Effector memory CD4-positive, alpha-beta T cell (primary cell): Measurements from ENCODE around the gene DECR2.
"Not testable (repeated sequence)": the region's sequence is repeated elsewhere in the genome, so short reads cannot be mapped to it uniquely, and the experiment has no call there.

ENCODE experiments used
- DNase-seq, 3 donors: peaks; one replicate each; pipeline ENCODE4 v3.0.0-alpha.2; 2020
- H3K27ac ChIP-seq: 2 replicates; pipeline ENCODE4 v1.7.0; 2013; ENCODE audit warnings: mild to moderate bottlenecking, low read length, moderate library complexity; ENCODE audit not compliant: insufficient read depth, poor library complexity, severe bottlenecking
- H3K27me3 ChIP-seq: replicated peaks from 2 replicates; pipeline ENCODE4 v1.7.0; 2013; ENCODE audit warnings: mild to moderate bottlenecking, low read length; ENCODE audit not compliant: insufficient read depth, control insufficient read depth, poor library complexity, severe bottlenecking
- H3K36me3 ChIP-seq: 2 replicates; pipeline ENCODE4 v1.7.0; 2013; ENCODE audit warnings: mild to moderate bottlenecking, low read length, moderate library complexity; ENCODE audit not compliant: control insufficient read depth, insufficient read depth
- H3K4me1 ChIP-seq: 2 replicates; pipeline ENCODE4 v1.7.0; 2013; ENCODE audit warnings: low read length, mild to moderate bottlenecking; ENCODE audit not compliant: control insufficient read depth, insufficient read depth, poor library complexity, severe bottlenecking
- H3K4me3 ChIP-seq: 2 replicates; pipeline ENCODE4 v1.7.0; 2013; ENCODE audit warnings: low read length, low read depth, mild to moderate bottlenecking; ENCODE audit not compliant: insufficient read depth, poor library complexity, severe bottlenecking
- H3K9me3 ChIP-seq: 2 replicates; pipeline ENCODE4 v1.7.0; 2013; ENCODE audit warnings: mild to moderate bottlenecking, low read length, moderate library complexity; ENCODE audit not compliant: control insufficient read depth

DECR2 gene

GRCh38 chr16:373848-374615 lies 27.7 kb upstream of the DECR2 start:
- no peaks in the 10 kb centered on the region for H3K9me3 ChIP-seq
- peaks cover 19% of the 10 kb centered on the region for H3K4me1 ChIP-seq
- H3K4me3 ChIP-seq, result no peak overlapping the region
- no peaks in the 10 kb centered on the region for H3K27me3 ChIP-seq
- DNase-seq, result no peak
- no peak overlapping the region for H3K27ac ChIP-seq
- H3K36me3 ChIP-seq, result peaks cover 45% of the 10 kb centered on the region

GRCh38 chr16:374616-374926 lies 27.1 kb upstream of the DECR2 start:
- H3K36me3 ChIP-seq, result peaks cover 45% of the 10 kb centered on the region
- H3K4me1 ChIP-seq, result peaks cover 19% of the 10 kb centered on the region
- H3K4me3 ChIP-seq, result no peak overlapping the region
- DNase-seq, result no peak
- H3K27ac ChIP-seq, result no peak overlapping the region
- H3K9me3 ChIP-seq, result no peaks in the 10 kb centered on the region
- no peaks in the 10 kb centered on the region for H3K27me3 ChIP-seq

GRCh38 chr16:375212-375611 lies 26.5 kb upstream of the DECR2 start:
- DNase-seq, result no peak
- Histone ChIP-seq H3K36me3 (peaks cover 45% of the 10 kb centered on the region), H3K27ac (no peak overlapping the region), H3K27me3 (no peaks in the 10 kb centered on the region), H3K4me3 (no peak overlapping the region), H3K9me3 (no peaks in the 10 kb centered on the region), H3K4me1 (peaks cover 18% of the 10 kb centered on the region)

- peaks cover 45% of the 10 kb centered on the region for H3K36me3 ChIP-seq
- H3K4me1 ChIP-seq, result peaks cover 18% of the 10 kb centered on the region
- no peaks in the 10 kb centered on the region for H3K9me3 ChIP-seq
- no peak for DNase-seq
- no peak overlapping the region for H3K27ac ChIP-seq
- no peaks in the 10 kb centered on the region for H3K27me3 ChIP-seq
- H3K4me3 ChIP-seq, result no peak overlapping the region
These were observed 25.5 kb upstream of the DECR2 start for GRCh38 chr16:375927-376816.

- no peak overlapping the region for H3K27ac ChIP-seq
- H3K9me3 ChIP-seq, result no peaks in the 10 kb centered on the region
- peaks cover 38% of the 10 kb centered on the region for H3K36me3 ChIP-seq
- H3K27me3 ChIP-seq, result no peaks in the 10 kb centered on the region
- no peak for DNase-seq
- no peak overlapping the region for H3K4me3 ChIP-seq
- peaks cover 17% of the 10 kb centered on the region for H3K4me1 ChIP-seq
These were observed 24.8 kb upstream of the DECR2 start for GRCh38 chr16:376817-377418.

- H3K9me3 ChIP-seq, result no peaks in the 10 kb centered on the region
- H3K27me3 ChIP-seq, result no peaks in the 10 kb centered on the region
- no peak overlapping the region for H3K4me3 ChIP-seq
- H3K27ac ChIP-seq, result no peak overlapping the region
- DNase-seq, result no peak
- peaks cover 38% of the 10 kb centered on the region for H3K36me3 ChIP-seq
- H3K4me1 ChIP-seq, result peaks cover 17% of the 10 kb centered on the region
These were observed 24.2 kb upstream of the DECR2 start for GRCh38 chr16:377419-377951.

- Histone ChIP-seq H3K4me1 (peaks cover 24% of the 10 kb centered on the region), H3K36me3 (peaks cover 38% of the 10 kb centered on the region)
- H3K4me3 ChIP-seq, DNase-seq, H3K27me3 ChIP-seq, H3K9me3 ChIP-seq, H3K27ac ChIP-seq: not testable (repeated sequence)
These were observed 23.4 kb upstream of the DECR2 start for GRCh38 chr16:378113-378820.

GRCh38 chr16:378821-379182 lies 22.9 kb upstream of the DECR2 start:
- Histone ChIP-seq H3K4me1 (peaks cover 26% of the 10 kb centered on the region), H3K27ac (peak overlapping the region; percentile 63)

GRCh38 chr16:379183-379960 lies 22.3 kb upstream of the DECR2 start:
- H3K27me3 ChIP-seq, result no peaks in the 10 kb centered on the region
- H3K36me3 ChIP-seq, result peaks cover 28% of the 10 kb centered on the region
- H3K27ac ChIP-seq, result peak overlapping the region; percentile 63
- H3K9me3 ChIP-seq, result no peaks in the 10 kb centered on the region
- DNase-seq, result no peak
- H3K4me1 ChIP-seq, result peaks cover 26% of the 10 kb centered on the region
- peak overlapping the region; percentile 78 for H3K4me3 ChIP-seq

More at GRCh38 chr16:378821-379182, 22.9 kb upstream of the DECR2 start:
- Histone ChIP-seq H3K36me3 (peaks cover 34% of the 10 kb centered on the region), H3K4me3 (no peak overlapping the region), H3K9me3 (no peaks in the 10 kb centered on the region), H3K27me3 (no peaks in the 10 kb centered on the region)
- DNase-seq, result no peak
